MM.1S (cell line): ENCODE measurements around the gene SGK1.

Experiments
- DNase-seq: peaks from one replicate; pipeline ENCODE4 v3.0.0-alpha.2; 2015
- H2AFZ ChIP-seq: fragments of 300-600 bp; sonication (generic); 2 replicates; pipeline ENCODE4 v1.6.0; 2016; ENCODE audit warnings: antibody characterized with exemption, low read length
- H3F3A ChIP-seq: fragments of 300-600 bp; sonication (generic); 2 replicates; pipeline ENCODE4 v1.6.1; 2016; ENCODE audit warnings: mild to moderate bottlenecking, antibody characterized with exemption, low read length, moderate library complexity, mixed read lengths; ENCODE audit not compliant: insufficient read depth
- H3K27ac ChIP-seq: fragments of 300-600 bp; sonication (generic); 2 replicates; pipeline ENCODE4 v1.5.1; 2016; ENCODE audit warnings: mild to moderate bottlenecking, low read length
- H3K27me3 ChIP-seq: fragments of 300-600 bp; sonication (generic); replicated peaks from 2 replicates; pipeline ENCODE4 v1.6.0; 2016; ENCODE audit warnings: low read length; ENCODE audit not compliant: insufficient read depth
- H3K36me3 ChIP-seq: fragments of 300-600 bp; sonication (generic); replicated peaks from 2 replicates; pipeline ENCODE4 v1.6.1; 2016; ENCODE audit warnings: mild to moderate bottlenecking, low read length, mixed read lengths; ENCODE audit not compliant: insufficient read depth
- H3K4me1 ChIP-seq: fragments of 300-600 bp; sonication (generic); 2 replicates; pipeline ENCODE4 v1.6.1; 2016; ENCODE audit warnings: low read length, mixed read lengths
- H3K4me2 ChIP-seq: fragments of 300-600 bp; sonication (generic); 2 replicates; pipeline ENCODE4 v1.6.0; 2016; ENCODE audit warnings: low read depth, low read length
- H3K4me3 ChIP-seq: fragments of 300-600 bp; sonication (generic); 2 replicates; pipeline ENCODE4 v1.5.1; 2016; ENCODE audit warnings: low read length, mixed read lengths
- H3K79me2 ChIP-seq: fragments of 300-600 bp; sonication (generic); 2 replicates; pipeline ENCODE4 v1.6.1; 2016; ENCODE audit warnings: mixed run types, low read length, mixed read lengths
- H3K9ac ChIP-seq: fragments of 300-600 bp; sonication (generic); 2 replicates; pipeline ENCODE4 v1.6.1; 2016; ENCODE audit warnings: low read length, mixed read lengths
- H3K9me2 ChIP-seq: fragments of 300-600 bp; sonication (generic); replicated peaks from 2 replicates; pipeline ENCODE4 v1.6.1; 2016; ENCODE audit warnings: mild to moderate bottlenecking, low read length, mixed read lengths; ENCODE audit not compliant: insufficient read depth
- H3K9me3 ChIP-seq: fragments of 300-600 bp; sonication (generic); replicated peaks from 2 replicates; pipeline ENCODE4 v1.6.1; 2016; ENCODE audit warnings: mild to moderate bottlenecking, low read length, mixed read lengths; ENCODE audit not compliant: insufficient read depth
- H4K20me1 ChIP-seq: fragments of 300-600 bp; sonication (generic); 2 replicates; pipeline ENCODE4 v1.6.1; 2016; ENCODE audit warnings: mild to moderate bottlenecking, low read length, moderate library complexity, mixed read lengths; ENCODE audit not compliant: insufficient read depth
- EZH2 ChIP-seq: fragments of 300-600 bp; sonication (generic); optimal IDR thresholded peaks from 2 replicates; pipeline ENCODE3; 2017; ENCODE audit warnings: low read depth, mild to moderate bottlenecking, antibody characterized with exemption, low read length, mixed read lengths
- EZH2phosphoT487 ChIP-seq: fragments of 300-600 bp; sonication (generic); IDR thresholded peaks from 2 replicates; pipeline ENCODE4 v1.6.1; 2018; ENCODE audit warnings: antibody characterized with exemption, low read length
- TF ChIP-seq, protein P1 (sequence below): fragments of 300-600 bp; sonication (generic); IDR thresholded peaks from 2 replicates; pipeline ENCODE4 v1.5.1; 2016; ENCODE audit warnings: antibody characterized with exemption, low read length, mixed read lengths

The SGK1 gene

DNA sequence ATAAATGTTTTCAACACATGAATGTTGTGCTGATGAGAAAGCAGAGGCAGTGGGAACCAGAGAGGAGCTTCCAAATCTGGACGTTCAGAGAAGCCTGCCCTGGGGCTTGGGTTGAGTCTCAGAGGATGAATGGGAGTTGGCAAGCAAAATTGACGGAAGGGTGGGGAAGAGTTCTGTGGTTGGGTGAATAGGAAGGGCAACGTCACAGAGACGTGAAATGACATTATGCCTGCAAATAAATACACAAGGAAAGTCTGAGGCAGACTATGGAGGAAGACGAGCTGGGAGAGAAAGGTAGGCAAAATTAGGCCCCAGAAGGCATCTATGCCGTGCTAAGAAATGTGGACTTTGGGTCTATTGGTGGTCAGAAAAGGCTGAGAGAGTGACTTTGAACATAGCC is 25.2 kb upstream of the SGK1 start:
- TF ChIP-seq, protein P1, sequence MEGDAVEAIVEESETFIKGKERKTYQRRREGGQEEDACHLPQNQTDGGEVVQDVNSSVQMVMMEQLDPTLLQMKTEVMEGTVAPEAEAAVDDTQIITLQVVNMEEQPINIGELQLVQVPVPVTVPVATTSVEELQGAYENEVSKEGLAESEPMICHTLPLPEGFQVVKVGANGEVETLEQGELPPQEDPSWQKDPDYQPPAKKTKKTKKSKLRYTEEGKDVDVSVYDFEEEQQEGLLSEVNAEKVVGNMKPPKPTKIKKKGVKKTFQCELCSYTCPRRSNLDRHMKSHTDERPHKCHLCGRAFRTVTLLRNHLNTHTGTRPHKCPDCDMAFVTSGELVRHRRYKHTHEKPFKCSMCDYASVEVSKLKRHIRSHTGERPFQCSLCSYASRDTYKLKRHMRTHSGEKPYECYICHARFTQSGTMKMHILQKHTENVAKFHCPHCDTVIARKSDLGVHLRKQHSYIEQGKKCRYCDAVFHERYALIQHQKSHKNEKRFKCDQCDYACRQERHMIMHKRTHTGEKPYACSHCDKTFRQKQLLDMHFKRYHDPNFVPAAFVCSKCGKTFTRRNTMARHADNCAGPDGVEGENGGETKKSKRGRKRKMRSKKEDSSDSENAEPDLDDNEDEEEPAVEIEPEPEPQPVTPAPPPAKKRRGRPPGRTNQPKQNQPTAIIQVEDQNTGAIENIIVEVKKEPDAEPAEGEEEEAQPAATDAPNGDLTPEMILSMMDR = no peak
- TF ChIP-seq EZH2phosphoT487 = no peak
- TF ChIP-seq EZH2 = no peak
- Histone ChIP-seq H2AFZ (no peak overlapping the region), H3K79me2 (no peaks in the 10 kb centered on the region), H3K4me3 (no peak overlapping the region), H3K4me2 (no peak overlapping the region), H3K4me1 (no peaks in the 10 kb centered on the region), H3K27ac (no peak overlapping the region), H3K9ac (no peak overlapping the region), H3K36me3 (no peaks in the 10 kb centered on the region), H3K9me2 (no peaks in the 10 kb centered on the region), H4K20me1 (no peaks in the 10 kb centered on the region), H3F3A (no peaks in the 10 kb centered on the region), H3K27me3 (no peaks in the 10 kb centered on the region), H3K9me3 (no peaks in the 10 kb centered on the region)
- DNase-seq = no peak

DNA sequence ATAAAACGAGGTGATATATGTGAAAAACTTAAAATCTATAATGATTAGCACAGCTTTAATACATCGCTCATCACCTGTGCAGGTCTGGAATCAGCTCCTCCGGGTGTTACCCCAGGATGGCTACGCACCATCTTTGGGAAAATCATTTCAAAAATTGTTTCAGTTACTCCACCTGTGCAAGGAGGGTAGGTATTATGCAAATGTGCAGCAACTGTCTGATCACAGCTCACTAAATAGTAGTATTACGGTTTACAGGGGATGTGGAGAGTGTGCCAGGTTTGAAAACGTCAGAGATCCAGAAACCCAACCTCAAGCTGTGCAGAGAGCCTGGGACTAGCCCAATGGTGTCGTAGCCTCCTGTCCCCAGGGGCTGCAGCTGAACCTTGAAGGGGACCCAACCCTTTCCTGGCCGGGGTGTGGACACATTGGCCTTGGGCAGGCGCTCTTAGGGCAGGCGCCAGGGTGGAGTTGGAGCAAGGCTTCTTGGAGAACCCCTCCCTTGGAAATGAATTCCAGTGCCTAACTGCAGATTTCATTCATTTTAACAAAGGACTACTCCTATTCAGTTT is 24.2 kb upstream of the SGK1 start:
- no peaks in the 10 kb centered on the region for H3K79me2 ChIP-seq
- H3K4me2 ChIP-seq = no peak overlapping the region
- H3F3A ChIP-seq = no peaks in the 10 kb centered on the region
- H3K9ac ChIP-seq = no peak overlapping the region
- TF ChIP-seq, protein P1 = no peak
- TF ChIP-seq EZH2 (no peak), EZH2phosphoT487 (no peak)
- DNase-seq = no peak
- no peaks in the 10 kb centered on the region for H4K20me1 ChIP-seq
- no peak overlapping the region for H3K27ac ChIP-seq
- no peaks in the 10 kb centered on the region for H3K9me3 ChIP-seq
- no peaks in the 10 kb centered on the region for H3K9me2 ChIP-seq
- no peaks in the 10 kb centered on the region for H3K4me1 ChIP-seq
- H3K4me3 ChIP-seq = no peak overlapping the region
- H3K27me3 ChIP-seq = no peaks in the 10 kb centered on the region
- H2AFZ ChIP-seq = no peak overlapping the region
- no peaks in the 10 kb centered on the region for H3K36me3 ChIP-seq

DNA sequence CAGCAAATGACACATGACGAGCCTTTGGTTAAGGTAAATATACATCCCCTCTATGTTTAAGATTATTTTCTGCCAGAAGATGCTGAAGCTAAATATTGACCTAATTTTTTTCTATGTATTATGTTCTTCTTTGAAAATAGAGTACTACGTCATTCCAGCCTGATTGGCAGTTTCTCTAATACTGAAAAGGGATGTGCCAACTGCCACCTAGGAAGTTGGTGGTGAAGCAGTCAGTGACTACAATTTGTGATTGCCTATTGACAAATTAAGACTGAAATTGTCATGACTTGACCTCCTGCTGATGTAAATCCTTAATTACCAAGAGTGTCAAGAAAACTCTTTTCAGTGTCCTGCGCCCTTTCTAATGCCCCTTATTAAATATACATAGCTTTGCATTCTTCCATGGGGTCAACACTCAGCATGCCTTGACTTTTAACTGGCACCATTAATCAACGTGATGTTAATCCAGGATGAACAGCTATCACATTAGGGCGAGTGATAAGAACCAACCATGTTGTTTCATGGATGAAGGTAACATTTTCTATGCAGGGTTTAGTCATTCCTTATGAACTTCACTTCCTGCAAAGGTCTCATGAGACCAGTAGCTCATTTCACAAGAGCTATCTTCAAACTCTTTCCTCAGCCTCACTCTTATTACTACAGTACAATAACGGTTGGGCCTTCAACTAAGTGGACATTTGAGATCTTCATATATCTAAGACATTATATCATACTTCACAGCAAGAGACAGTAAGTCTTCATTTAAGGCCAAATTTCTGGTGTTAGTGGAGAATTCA is 22.5 kb upstream of the SGK1 start:
- no peak overlapping the region for H3K4me2 ChIP-seq
- no peaks in the 10 kb centered on the region for H3K4me1 ChIP-seq
- no peaks in the 10 kb centered on the region for H3K9me2 ChIP-seq
- no peaks in the 10 kb centered on the region for H3K9me3 ChIP-seq
- no peak overlapping the region for H3K9ac ChIP-seq
- no peak overlapping the region for H3K27ac ChIP-seq
- TF ChIP-seq EZH2 (no peak), EZH2phosphoT487 (no peak)
- TF ChIP-seq, protein P1 = no peak
- H3K36me3 ChIP-seq = no peaks in the 10 kb centered on the region
- DNase-seq = no peak
- H2AFZ ChIP-seq = no peak overlapping the region
- no peak overlapping the region for H3K4me3 ChIP-seq
- H3K79me2 ChIP-seq = no peaks in the 10 kb centered on the region
- no peaks in the 10 kb centered on the region for H3F3A ChIP-seq
- no peaks in the 10 kb centered on the region for H3K27me3 ChIP-seq
- no peaks in the 10 kb centered on the region for H4K20me1 ChIP-seq
